ENCODE data around the gene TNNI2. TPM values are rescaled to one million over a fixed set of nuclear protein-coding genes. Genes with fewer than 3 reads are reported as not detected.

TNNI2 gene
- total RNA-seq, 1 experiment from 2014 or later, result 0.55 TPM

DNA sequence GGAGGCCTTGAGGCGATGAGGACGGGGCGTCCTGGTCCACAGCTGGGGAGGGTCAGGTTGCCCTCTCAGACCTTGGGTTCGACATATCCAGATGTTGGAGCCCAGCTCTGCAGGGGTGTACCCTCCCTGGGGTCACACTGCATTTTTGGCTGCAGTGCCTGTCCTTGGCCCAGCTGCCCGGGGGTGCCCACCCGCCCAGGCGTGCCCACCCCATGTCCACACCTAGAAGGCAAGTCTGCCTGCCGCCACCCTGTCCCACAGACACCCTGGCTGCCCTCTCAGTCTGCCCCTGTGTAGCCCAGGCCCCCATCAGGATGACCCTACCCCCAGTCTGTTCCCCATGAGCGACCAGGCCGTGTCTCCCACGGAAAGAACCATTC lies 17.1 kb downstream of the TNNI2 start:
- H3K4me2 ChIP-seq (ENCODE audit: low read length), result no peak overlapping the region
- H3K4me3 ChIP-seq (ENCODE audit: low read length), result no peak overlapping the region
- no peaks in the 10 kb centered on the region for H3K79me2 ChIP-seq (ENCODE audit: low read length)
- no peak overlapping the region for H3K9ac ChIP-seq (ENCODE audit: low read length)
- no peaks in the 10 kb centered on the region for H3K27me3 ChIP-seq (ENCODE audit: low read length)
- H2AFZ ChIP-seq (ENCODE audit: low read length), result no peak overlapping the region
- no peaks in the 10 kb centered on the region for H3K9me2 ChIP-seq (replicated peaks; ENCODE audit: low read length)
- no peak for DNase-seq
- H3K36me3 ChIP-seq (ENCODE audit: low read depth, low read length), result no peaks in the 10 kb centered on the region
- ChIA-PET CTCF (no interaction called here), POLR2A (ENCODE audit: unreplicated experiment) (no interaction called here)
- TF ChIP-seq EZH2phosphoT487 (IDR thresholded peaks at IDR 0.05; ENCODE audit: borderline replicate concordance, low read length) (no peak), EZH2 (IDR thresholded peaks at IDR 0.05; ENCODE audit: low read length, unreplicated experiment) (no peak), CTCF (conservative IDR thresholded peaks at IDR 0.05; ENCODE audit: low read depth, low read length) (no peak)
- no peaks in the 10 kb centered on the region for H4K20me1 ChIP-seq (ENCODE audit: low read length)
- no peak for ATAC-seq
- no peaks in the 10 kb centered on the region for H3K4me1 ChIP-seq (ENCODE audit: insufficient read depth, low read length)
- no TSS peak for BruUV-seq (replicated peaks)
- H3F3A ChIP-seq (ENCODE audit: low read length, unreplicated experiment), result no peaks in the 10 kb centered on the region
- no peak overlapping the region for H3K27ac ChIP-seq (ENCODE audit: low read length)
- no peaks in the 10 kb centered on the region for H3K9me3 ChIP-seq (ENCODE audit: low read length)
- intact Hi-C loops (cut with micrococcal nuclease), result no loop called here

GRCh38 chr11:1856306-1857005 lies 17.7 kb downstream of the TNNI2 start:
- Histone ChIP-seq H3K4me3 (ENCODE audit: low read length) (no peak overlapping the region), H2AFZ (ENCODE audit: low read length) (no peak overlapping the region), H3K9me2 (replicated peaks; ENCODE audit: low read length) (no peaks in the 10 kb centered on the region), H3K79me2 (ENCODE audit: low read length) (no peaks in the 10 kb centered on the region), H4K20me1 (ENCODE audit: low read length) (no peaks in the 10 kb centered on the region), H3F3A (ENCODE audit: low read length, unreplicated experiment) (no peaks in the 10 kb centered on the region), H3K36me3 (ENCODE audit: low read depth, low read length) (no peaks in the 10 kb centered on the region), H3K4me1 (ENCODE audit: insufficient read depth, low read length) (no peaks in the 10 kb centered on the region), H3K9ac (ENCODE audit: low read length) (no peak overlapping the region), H3K27me3 (ENCODE audit: low read length) (no peaks in the 10 kb centered on the region), H3K27ac (ENCODE audit: low read length) (no peak overlapping the region), H3K4me2 (ENCODE audit: low read length) (no peak overlapping the region), H3K9me3 (ENCODE audit: low read length) (no peaks in the 10 kb centered on the region)
- intact Hi-C loops (cut with micrococcal nuclease), result no loop called here
- ATAC-seq (no peak), DNase-seq (no peak)
- CTCF ChIA-PET, result no interaction called here
- TF ChIP-seq CTCF (conservative IDR thresholded peaks at IDR 0.05; ENCODE audit: low read depth, low read length), result no peak
- no peak for TF ChIP-seq EZH2 (IDR thresholded peaks at IDR 0.05; ENCODE audit: low read length, unreplicated experiment)
- TF ChIP-seq EZH2phosphoT487 (IDR thresholded peaks at IDR 0.05; ENCODE audit: borderline replicate concordance, low read length), result no peak
- POLR2A ChIA-PET (ENCODE audit: unreplicated experiment), result no interaction called here
- no TSS peak for BruUV-seq (replicated peaks)

GRCh38 chr11:1857064-1857463 lies 18.3 kb downstream of the TNNI2 start:
- intact Hi-C loops (cut with micrococcal nuclease), result no loop called here
- Histone ChIP-seq H3K4me1 (ENCODE audit: insufficient read depth, low read length) (no peaks in the 10 kb centered on the region), H3K4me2 (ENCODE audit: low read length) (no peak overlapping the region), H3K4me3 (ENCODE audit: low read length) (no peak overlapping the region), H3K36me3 (ENCODE audit: low read depth, low read length) (no peaks in the 10 kb centered on the region), H3K9me3 (ENCODE audit: low read length) (no peaks in the 10 kb centered on the region), H3K27ac (ENCODE audit: low read length) (no peak overlapping the region), H4K20me1 (ENCODE audit: low read length) (no peaks in the 10 kb centered on the region), H3K9ac (ENCODE audit: low read length) (no peak overlapping the region), H3K79me2 (ENCODE audit: low read length) (no peaks in the 10 kb centered on the region), H3K9me2 (replicated peaks; ENCODE audit: low read length) (no peaks in the 10 kb centered on the region), H2AFZ (ENCODE audit: low read length) (no peak overlapping the region), H3F3A (ENCODE audit: low read length, unreplicated experiment) (no peaks in the 10 kb centered on the region), H3K27me3 (ENCODE audit: low read length) (no peaks in the 10 kb centered on the region)
- BruUV-seq (replicated peaks), result no TSS peak
- no peak for TF ChIP-seq EZH2 (IDR thresholded peaks at IDR 0.05; ENCODE audit: low read length, unreplicated experiment)
- ChIA-PET POLR2A (ENCODE audit: unreplicated experiment) (no interaction called here), CTCF (no interaction called here)
- no peak for ATAC-seq
- DNase-seq, result no peak

Measured in PC-3 (cell line).